IPS-NIHi7 (cell line): ENCODE data around the gene KLHDC8A.

Source experiments
- DNase-seq: peaks from one replicate; pipeline ENCODE4 v3.0.0; 2012; ENCODE audit warnings: mixed read lengths; ENCODE audit errors: extremely low spot score

Gene KLHDC8A

GRCh38 chr1:205296154-205296553 lies 60.6 kb downstream of the KLHDC8A start:
- DNase-seq: no peak

GRCh38 chr1:205294934-205295333 lies 61.8 kb downstream of the KLHDC8A start:
- no peak for DNase-seq

GRCh38 chr1:205294175-205294917 lies 62.4 kb downstream of the KLHDC8A start:
- DNase-seq: peak; percentile 71

- DNase-seq: no peak
These were observed 63.2 kb downstream of the KLHDC8A start for GRCh38 chr1:205293350-205294074.

GRCh38 chr1:205291596-205291995 lies 65.1 kb downstream of the KLHDC8A start:
- no peak for DNase-seq

GRCh38 chr1:205287767-205288559 lies 68.8 kb downstream of the KLHDC8A start:
- DNase-seq: no peak

GRCh38 chr1:205287076-205287475 lies 69.6 kb downstream of the KLHDC8A start:
- no peak for DNase-seq

GRCh38 chr1:205286335-205286950 lies 70.3 kb downstream of the KLHDC8A start:
- no peak for DNase-seq
